ENCODE measurements around the gene ADISSP. TPM values are rescaled to one million over a fixed set of nuclear protein-coding genes. Genes with fewer than 3 reads are reported as not detected.

ADISSP gene
- polyA plus RNA-seq, 6 donors from 2014 or later, result 17.3 to 24.9 (median 20.8) TPM

GRCh38 chr20:3753501-3754275 lies 13.9 kb downstream of the ADISSP start:
- H3K4me1 Mint-ChIP-seq, result peaks cover 5 to 12% (median 10%) of the 10 kb centered on the region in 3 donors
- H3K36me3 Mint-ChIP-seq, result peaks cover 0 to 7% of the 10 kb centered on the region in 2 donors
- no peaks in the 10 kb centered on the region for H3K27me3 Mint-ChIP-seq
- H3K27ac Mint-ChIP-seq, result peak overlapping the region in 1 of 6 donors; percentile 74
- peak overlapping the region in 2 of 8 donors; percentile 70 to 91 for H3K4me3 Mint-ChIP-seq
- H3K9me3 Mint-ChIP-seq, result no peaks in the 10 kb centered on the region
- DNase-seq, result no peak
- no peak for ATAC-seq (ENCODE audit: low read depth in 2 of 2)

DNA sequence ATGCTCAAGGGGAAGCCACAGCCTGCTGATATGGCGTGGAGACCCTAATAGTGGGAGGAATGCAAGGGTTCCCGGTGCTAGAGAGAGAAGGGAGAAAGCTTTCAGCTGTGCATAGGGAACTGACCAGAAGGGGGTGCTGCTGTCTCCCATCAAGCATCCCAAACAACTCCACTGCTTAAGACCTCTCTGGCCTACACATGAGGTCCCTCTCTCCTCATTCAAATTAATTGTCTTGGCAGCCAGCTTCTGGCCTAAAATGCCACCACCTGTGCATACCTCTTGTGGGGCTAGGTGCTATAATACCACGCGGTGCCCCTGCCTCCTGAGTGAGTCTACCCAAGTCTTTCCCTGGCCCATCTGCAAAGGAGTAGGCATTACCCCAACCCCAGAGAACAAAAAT lies 14.5 kb downstream of the ADISSP start:
- Mint-ChIP-seq H3K9me3 (no peaks in the 10 kb centered on the region), H3K4me1 (peaks cover 5 to 12% (median 10%) of the 10 kb centered on the region in 3 donors), H3K36me3 (peaks cover 0 to 4% of the 10 kb centered on the region in 2 donors), H3K4me3 (peak overlapping the region in 5 of 8 donors; percentile 47 to 91 (median 70)), H3K27ac (peak overlapping the region in 4 of 6 donors; percentile 69 to 85 (median 76)), H3K27me3 (peaks cover 0 to 4% (median 0%) of the 10 kb centered on the region in 3 donors)
- ATAC-seq (ENCODE audit: low read depth in 2 of 2) (peak; percentile 62 to 69), DNase-seq (peak; percentile 55)

- ATAC-seq (ENCODE audit: low read depth in 2 of 2), result no peak
- DNase-seq, result no peak
- H3K27me3 Mint-ChIP-seq, result peaks cover 0 to 11% (median 3%) of the 10 kb centered on the region in 3 donors
- no peaks in the 10 kb centered on the region for H3K9me3 Mint-ChIP-seq
- H3K4me3 Mint-ChIP-seq, result peak overlapping the region; percentile 66 to 91 (median 82)
- peak overlapping the region in 3 of 6 donors; percentile 68 to 95 (median 83) for H3K27ac Mint-ChIP-seq
- H3K4me1 Mint-ChIP-seq, result peaks cover 5 to 12% (median 10%) of the 10 kb centered on the region in 3 donors
- no peaks in the 10 kb centered on the region for H3K36me3 Mint-ChIP-seq
These were observed 15.2 kb downstream of the ADISSP start for GRCh38 chr20:3752386-3752759.

DNA sequence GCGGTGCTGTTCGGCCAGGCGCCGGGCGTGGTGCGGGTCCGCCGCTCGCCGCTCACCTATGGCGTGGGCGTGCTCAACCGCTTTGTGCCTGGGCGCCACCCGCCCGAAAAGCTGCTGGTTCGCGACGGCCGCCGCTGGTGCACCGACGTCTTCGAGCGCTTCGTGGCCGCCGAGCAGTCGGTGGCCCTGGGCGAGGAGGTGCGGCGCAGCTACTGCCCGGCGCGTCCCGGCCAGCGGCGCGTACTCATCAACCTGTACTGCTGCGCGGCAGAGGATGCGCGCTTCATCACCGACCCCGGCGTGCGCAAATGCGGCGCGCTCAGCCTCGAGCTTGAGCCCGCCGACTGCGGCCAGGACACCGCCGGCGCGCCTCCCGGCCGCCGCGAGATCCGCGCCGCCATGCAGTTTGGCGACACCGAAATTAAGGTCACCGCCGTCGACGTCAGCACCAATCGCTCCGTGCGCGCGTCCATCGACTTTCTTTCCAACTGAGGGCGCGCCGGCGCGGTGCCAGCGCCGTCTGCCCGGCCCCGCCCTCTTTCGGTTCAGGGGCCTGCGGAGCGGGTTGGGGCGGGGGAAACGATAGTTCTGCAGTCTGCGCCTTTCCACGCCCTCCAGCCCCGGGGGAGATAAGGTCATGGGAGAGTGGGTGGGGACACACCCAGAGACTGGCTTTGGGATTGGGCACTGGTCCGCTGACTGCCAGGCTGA lies 15.7 kb downstream of the ADISSP start:
- peak; percentile 71 to 74 for ATAC-seq (ENCODE audit: low read depth in 2 of 2)
- H3K4me3 Mint-ChIP-seq, result peak overlapping the region; percentile 66 to 91 (median 82)

DNA sequence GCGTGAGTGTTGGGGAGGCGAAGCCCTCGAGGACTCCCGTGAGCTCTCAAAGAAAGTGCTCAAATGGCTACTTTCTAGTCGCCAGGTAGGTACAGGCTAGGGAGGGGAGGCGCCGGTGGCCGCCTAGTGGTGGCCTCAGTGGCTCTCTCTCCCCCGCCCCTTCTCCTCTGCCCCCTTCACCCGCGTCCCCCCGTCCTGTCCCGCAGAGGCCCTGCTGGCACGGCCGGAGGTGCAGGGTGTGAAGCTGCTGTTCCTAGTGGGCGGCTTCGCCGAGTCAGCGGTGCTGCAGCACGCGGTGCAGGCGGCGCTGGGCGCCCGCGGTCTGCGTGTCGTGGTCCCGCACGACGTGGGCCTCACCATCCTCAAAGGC lies 16.3 kb downstream of the ADISSP start:
- no peak for ATAC-seq (ENCODE audit: low read depth in 2 of 2)
- H3K36me3 Mint-ChIP-seq, result no peaks in the 10 kb centered on the region
- peak overlapping the region in 4 of 8 donors; percentile 40 to 63 (median 56) for H3K4me3 Mint-ChIP-seq

More for the DNA sequence above, 15.7 kb downstream of the ADISSP start:
- DNase-seq, result peak; percentile 59
- H3K36me3 Mint-ChIP-seq, result no peaks in the 10 kb centered on the region
- H3K27me3 Mint-ChIP-seq, result peaks cover 0 to 15% (median 8%) of the 10 kb centered on the region in 3 donors
- H3K27ac Mint-ChIP-seq, result peak overlapping the region in 3 of 6 donors; percentile 68 to 95 (median 83)
- H3K4me1 Mint-ChIP-seq, result peaks cover 5 to 12% (median 10%) of the 10 kb centered on the region in 3 donors
- H3K9me3 Mint-ChIP-seq, result no peaks in the 10 kb centered on the region

GRCh38 chr20:3749689-3750531 lies 17.6 kb downstream of the ADISSP start:
- DNase-seq (peak; percentile 23), ATAC-seq (ENCODE audit: low read depth in 2 of 2) (peak in 1 of 2 donors; percentile 29)
- H3K9me3 Mint-ChIP-seq, result no peaks in the 10 kb centered on the region
- H3K36me3 Mint-ChIP-seq, result no peaks in the 10 kb centered on the region
- peak overlapping the region in 1 of 8 donors; percentile 30 for H3K4me3 Mint-ChIP-seq
- peaks cover 4 to 33% (median 16%) of the 10 kb centered on the region in 3 donors for H3K27me3 Mint-ChIP-seq
- H3K27ac Mint-ChIP-seq, result no peak overlapping the region
- H3K4me1 Mint-ChIP-seq, result peaks cover 14 to 17% (median 15%) of the 10 kb centered on the region in 3 donors

More for the DNA sequence above, 16.3 kb downstream of the ADISSP start:
- Mint-ChIP-seq H3K27ac (no peak overlapping the region), H3K9me3 (no peaks in the 10 kb centered on the region), H3K27me3 (peaks cover 4 to 21% (median 12%) of the 10 kb centered on the region in 3 donors), H3K4me1 (peaks cover 5 to 12% (median 10%) of the 10 kb centered on the region in 3 donors)
- no peak for DNase-seq

DNA sequence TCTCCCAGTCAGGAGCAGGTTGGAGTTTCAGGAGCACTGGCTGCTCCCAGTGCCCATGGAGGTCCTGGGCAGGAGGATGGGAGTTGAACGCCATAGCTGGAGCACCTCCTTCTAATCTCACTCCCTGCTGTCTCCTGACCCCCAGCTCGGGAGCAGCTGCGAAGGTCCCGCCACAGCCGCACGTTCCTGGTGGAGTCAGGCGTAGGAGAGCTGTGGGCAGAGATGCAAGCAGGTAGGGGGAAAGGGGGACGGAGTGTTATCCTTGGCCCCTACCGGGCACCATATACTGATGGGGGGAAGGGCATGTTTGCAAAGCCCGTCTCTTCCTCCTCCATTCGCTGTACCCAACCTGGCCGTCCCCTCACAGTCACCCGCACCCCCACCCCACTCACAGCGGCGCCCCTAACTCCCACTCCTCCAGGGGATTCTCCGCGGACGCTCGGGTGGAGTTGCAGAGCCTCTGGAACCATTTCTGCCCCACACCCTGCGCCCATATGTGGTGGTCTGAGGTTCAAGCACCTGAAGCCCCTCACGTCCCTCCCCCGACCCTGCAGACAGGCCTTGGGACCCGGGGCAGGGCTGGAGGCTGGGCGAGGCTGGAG lies 18.4 kb downstream of the ADISSP start:
- DNase-seq (no peak), ATAC-seq (ENCODE audit: low read depth in 2 of 2) (no peak)
- peaks cover 18 to 24% (median 22%) of the 10 kb centered on the region in 3 donors for H3K4me1 Mint-ChIP-seq
- H3K9me3 Mint-ChIP-seq, result peaks cover 0 to under 1% (median 0%) of the 10 kb centered on the region in 7 donors
- H3K36me3 Mint-ChIP-seq, result no peaks in the 10 kb centered on the region
- no peak overlapping the region for H3K27ac Mint-ChIP-seq
- H3K27me3 Mint-ChIP-seq, result peaks cover 4 to 40% (median 23%) of the 10 kb centered on the region in 3 donors
- no peak overlapping the region for H3K4me3 Mint-ChIP-seq

DNA sequence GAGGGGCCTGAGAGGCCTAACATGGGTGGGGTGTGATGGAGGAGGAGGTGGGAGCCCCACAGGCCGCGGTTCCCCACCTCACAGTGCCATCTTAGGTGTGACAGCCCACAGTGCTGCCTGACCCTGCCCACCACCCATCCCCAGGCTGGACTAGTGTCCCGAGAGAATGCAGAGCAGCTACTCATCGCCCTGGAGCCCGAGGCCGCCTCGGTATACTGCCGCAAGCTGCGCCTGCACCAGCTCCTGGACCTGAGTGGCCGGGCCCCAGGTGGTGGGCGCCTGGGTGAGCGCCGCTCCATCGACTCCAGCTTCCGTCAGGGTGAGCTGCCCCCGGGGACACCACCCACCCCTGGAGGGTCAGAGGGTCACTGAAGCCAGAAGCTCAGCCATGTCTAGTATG lies 19.5 kb downstream of the ADISSP start:
- ATAC-seq (ENCODE audit: low read depth in 2 of 2) (no peak), DNase-seq (no peak)
- Mint-ChIP-seq H3K27ac (no peak overlapping the region), H3K36me3 (no peaks in the 10 kb centered on the region), H3K4me1 (peaks cover 18 to 24% (median 22%) of the 10 kb centered on the region in 3 donors), H3K4me3 (no peak overlapping the region), H3K9me3 (peaks cover 0 to 2% (median 0%) of the 10 kb centered on the region in 7 donors), H3K27me3 (peaks cover 4 to 40% (median 24%) of the 10 kb centered on the region in 3 donors)

GRCh38 chr20:3747471-3747870 lies 20.1 kb downstream of the ADISSP start:
- peak overlapping the region in 1 of 8 donors; percentile 61 for H3K4me3 Mint-ChIP-seq
- ATAC-seq (ENCODE audit: low read depth in 2 of 2), result no peak
- no peak overlapping the region for H3K27ac Mint-ChIP-seq
- no peak for DNase-seq
- no peaks in the 10 kb centered on the region for H3K36me3 Mint-ChIP-seq
- H3K27me3 Mint-ChIP-seq, result peaks cover 4 to 40% (median 24%) of the 10 kb centered on the region in 3 donors
- peaks cover 16 to 22% (median 18%) of the 10 kb centered on the region in 3 donors for H3K4me1 Mint-ChIP-seq
- peaks cover 0 to 2% (median 0%) of the 10 kb centered on the region in 7 donors for H3K9me3 Mint-ChIP-seq

- no peak overlapping the region for H3K27ac Mint-ChIP-seq
- no peaks in the 10 kb centered on the region for H3K36me3 Mint-ChIP-seq
- H3K4me3 Mint-ChIP-seq, result peak overlapping the region in 2 of 8 donors; percentile 35 to 63
- no peak for DNase-seq
- peaks cover 4 to 42% (median 28%) of the 10 kb centered on the region in 3 donors for H3K27me3 Mint-ChIP-seq
- peaks cover 12 to 14% (median 13%) of the 10 kb centered on the region in 3 donors for H3K4me1 Mint-ChIP-seq
- peaks cover 0 to 2% (median 0%) of the 10 kb centered on the region in 7 donors for H3K9me3 Mint-ChIP-seq
- ATAC-seq (ENCODE audit: low read depth in 2 of 2), result no peak
These were observed 21.8 kb downstream of the ADISSP start for GRCh38 chr20:3745686-3746173.

GRCh38 chr20:3744806-3745685 lies 22.5 kb downstream of the ADISSP start:
- DNase-seq (peak; percentile 64), ATAC-seq (ENCODE audit: low read depth in 2 of 2) (peak; percentile 70 to 83)
- Mint-ChIP-seq H3K4me3 (peak overlapping the region in 7 of 8 donors; percentile 43 to 80 (median 63)), H3K9me3 (peaks cover 0 to 2% (median 0%) of the 10 kb centered on the region in 7 donors), H3K36me3 (no peaks in the 10 kb centered on the region), H3K4me1 (peaks cover 12 to 14% (median 13%) of the 10 kb centered on the region in 3 donors), H3K27ac (peak overlapping the region in 2 of 6 donors; percentile 6 to 75), H3K27me3 (peaks cover 4 to 48% (median 35%) of the 10 kb centered on the region in 3 donors)
